Neural progenitor cell (in vitro differentiated cells): ENCODE measurements around the gene LRRC63.

ENCODE experiments used
- EZH2 ChIP-seq: fragments of 200-600 bp; sonication (generic); IDR thresholded peaks from 2 replicates; pipeline ENCODE4 v1.6.1; 2017; ENCODE audit warnings: antibody characterized with exemption, mild to moderate bottlenecking, moderate library complexity
- EZH2phosphoT487 ChIP-seq: fragments of 200-600 bp; sonication (generic); IDR thresholded peaks from 2 replicates; pipeline ENCODE4 v1.6.1; 2017; ENCODE audit warnings: antibody characterized with exemption
- TF ChIP-seq, protein P1 (sequence below): fragments of 200-600 bp; sonication (generic); IDR thresholded peaks from 2 replicates; pipeline ENCODE4 v1.5.1; 2017; ENCODE audit warnings: antibody characterized with exemption, mild to moderate bottlenecking

DNA sequence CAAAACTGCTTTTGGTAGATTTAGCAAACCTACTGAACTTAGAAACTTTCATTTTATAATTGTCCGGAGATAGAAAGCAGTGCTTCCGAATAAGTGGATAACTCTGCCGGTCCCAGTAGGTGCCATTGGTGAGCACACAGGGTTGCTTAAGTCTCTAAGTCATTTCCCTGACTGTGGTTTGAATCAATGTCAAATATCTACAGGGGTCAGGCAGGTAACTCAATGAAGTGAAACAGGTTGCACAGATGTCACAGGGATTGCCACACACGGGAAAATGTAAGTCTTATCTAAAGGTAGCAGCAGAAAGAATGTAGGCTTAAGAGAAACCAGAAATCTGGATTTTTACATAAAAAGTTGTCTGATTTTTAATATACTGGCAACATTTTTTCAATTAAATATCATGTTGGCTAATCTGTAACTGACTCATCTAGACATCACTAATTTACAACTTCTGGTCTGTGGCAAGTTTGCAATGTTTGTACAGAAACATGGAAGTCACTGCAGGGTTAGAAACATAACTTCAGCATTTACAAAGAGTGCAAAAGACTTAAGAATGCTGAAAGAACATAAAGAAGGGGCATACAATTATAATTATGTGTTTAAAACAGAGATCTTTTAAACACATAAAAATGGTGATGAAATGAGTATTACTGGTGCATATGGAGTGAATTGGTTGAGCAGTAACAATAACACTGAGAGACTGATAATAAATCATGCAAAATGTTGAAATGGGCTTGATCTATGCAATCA lies 14.3 kb upstream of the LRRC63 start:
- TF ChIP-seq, protein P1, sequence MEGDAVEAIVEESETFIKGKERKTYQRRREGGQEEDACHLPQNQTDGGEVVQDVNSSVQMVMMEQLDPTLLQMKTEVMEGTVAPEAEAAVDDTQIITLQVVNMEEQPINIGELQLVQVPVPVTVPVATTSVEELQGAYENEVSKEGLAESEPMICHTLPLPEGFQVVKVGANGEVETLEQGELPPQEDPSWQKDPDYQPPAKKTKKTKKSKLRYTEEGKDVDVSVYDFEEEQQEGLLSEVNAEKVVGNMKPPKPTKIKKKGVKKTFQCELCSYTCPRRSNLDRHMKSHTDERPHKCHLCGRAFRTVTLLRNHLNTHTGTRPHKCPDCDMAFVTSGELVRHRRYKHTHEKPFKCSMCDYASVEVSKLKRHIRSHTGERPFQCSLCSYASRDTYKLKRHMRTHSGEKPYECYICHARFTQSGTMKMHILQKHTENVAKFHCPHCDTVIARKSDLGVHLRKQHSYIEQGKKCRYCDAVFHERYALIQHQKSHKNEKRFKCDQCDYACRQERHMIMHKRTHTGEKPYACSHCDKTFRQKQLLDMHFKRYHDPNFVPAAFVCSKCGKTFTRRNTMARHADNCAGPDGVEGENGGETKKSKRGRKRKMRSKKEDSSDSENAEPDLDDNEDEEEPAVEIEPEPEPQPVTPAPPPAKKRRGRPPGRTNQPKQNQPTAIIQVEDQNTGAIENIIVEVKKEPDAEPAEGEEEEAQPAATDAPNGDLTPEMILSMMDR, result no peak
- TF ChIP-seq EZH2phosphoT487, result no peak
- TF ChIP-seq EZH2, result no peak
